Omental fat pad (tissue), 4 donors: Measurements from ENCODE around the gene ANGPTL2. TPM values are rescaled to one million over a fixed set of nuclear protein-coding genes. Genes with fewer than 3 reads are reported as not detected.

Experiments used
- ATAC-seq: fragments of 150-250 bp; one replicate; pipeline ENCODE4 v1.9.1; 2016; ENCODE audit warnings: mild to moderate bottlenecking, moderate library complexity; ENCODE audit not compliant: low FRiP score
- DNase-seq: peaks from one replicate; pipeline ENCODE4 v3.0.0-alpha.2; 2019; ENCODE audit warnings: low spot score
- CTCF ChIP-seq, 3 donors: fragments of 450-650 bp; IDR thresholded peaks; one replicate each; pipeline ENCODE4 v1.5.1; 2016 to 2017; ENCODE audit warnings: antibody characterized with exemption in 3 of 3, mild to moderate bottlenecking in 3 of 3, moderate library complexity in 2 of 3
- total RNA-seq, 4 donors: library from RNA; depleted of rRNA; stranded (reverse); fragments of >200 nt; gene quantifications; one replicate each; pipeline ENCODE4 v1.1.0, GENCODE V29; 2016

Gene ANGPTL2
- total RNA-seq, 4 donors from 2014 or later, result 68.3 to 177 (median 112) TPM

GRCh38 chr9:127140181-127140580 is 17.7 kb upstream of the ANGPTL2 start:
- no peak for ATAC-seq
- no peak for TF ChIP-seq CTCF (IDR thresholded peaks at IDR 0.05)
- no peak for DNase-seq

- TF ChIP-seq CTCF (IDR thresholded peaks at IDR 0.05), result no peak
- ATAC-seq (no peak), DNase-seq (no peak)
Measured at GRCh38 chr9:127139775-127140174, 17.3 kb upstream of the ANGPTL2 start.

GRCh38 chr9:127139071-127139731 is 16.8 kb upstream of the ANGPTL2 start:
- DNase-seq (no peak), ATAC-seq (no peak)
- no peak for TF ChIP-seq CTCF (IDR thresholded peaks at IDR 0.05)

- DNase-seq (no peak), ATAC-seq (no peak)
- no peak for TF ChIP-seq CTCF (IDR thresholded peaks at IDR 0.05)
Measured at GRCh38 chr9:127138444-127138843, 16.0 kb upstream of the ANGPTL2 start.

- no peak for DNase-seq
Measured at GRCh38 chr9:127137640-127138360, 15.4 kb upstream of the ANGPTL2 start.

GRCh38 chr9:127136880-127137639 is 14.6 kb upstream of the ANGPTL2 start:
- no peak for DNase-seq
- ATAC-seq, result no peak
- TF ChIP-seq CTCF (IDR thresholded peaks at IDR 0.05), result no peak

More at GRCh38 chr9:127137640-127138360, 15.4 kb upstream of the ANGPTL2 start:
- no peak for ATAC-seq
- no peak for TF ChIP-seq CTCF (IDR thresholded peaks at IDR 0.05)
